Activated CD4-positive, alpha-beta memory T cell treated with anti-CD3 and anti-CD28 coated beads, Interleukin-2, amount 10 ng/mL, durations not matched to agents 7 days and 5 days (primary cell): ENCODE results near the gene RALB. TPM values are rescaled to one million over a fixed set of nuclear protein-coding genes. Genes with fewer than 3 reads are reported as not detected.

ENCODE experiments used
- CTCF ChIA-PET: fragments of 350-600 bp; sonication (Branson Sonifier 250); formaldehyde crosslinking; loops from one replicate; lab custom pipeline; 2021; ENCODE audit warnings: antibody characterized with exemption, inconsistent platforms; lab: Charles Lee
- POLR2A ChIA-PET: fragments of 350-600 bp; sonication (Branson Sonifier 250); formaldehyde crosslinking; loops from one replicate; lab custom pipeline; 2021; ENCODE audit warnings: antibody characterized with exemption; lab: Charles Lee
- DNase-seq: peaks from one replicate; pipeline ENCODE4 v3.0.0-alpha.2; 2020
- H3K27ac Mint-ChIP-seq: one replicate; pipeline ENCODE4 v1.8.0; 2021; ENCODE audit warnings: mild to moderate bottlenecking, mixed read lengths
- H3K27me3 Mint-ChIP-seq: one replicate; pipeline ENCODE4 v1.8.0; 2021; ENCODE audit warnings: mixed read lengths
- H3K36me3 Mint-ChIP-seq: one replicate; pipeline ENCODE4 v1.8.0; 2021; ENCODE audit warnings: low read depth, mixed read lengths
- H3K4me1 Mint-ChIP-seq: one replicate; pipeline ENCODE4 v1.8.0; 2021; ENCODE audit warnings: mixed read lengths
- H3K4me3 Mint-ChIP-seq: one replicate; pipeline ENCODE4 v1.8.0; 2021; ENCODE audit warnings: mild to moderate bottlenecking, mixed read lengths
- H3K9me3 Mint-ChIP-seq: one replicate; pipeline ENCODE4 v1.8.0; 2021; ENCODE audit warnings: mixed read lengths
- total RNA-seq, 2 experiments: library from RNA; stranded (reverse); gene quantifications; one replicate each; pipeline ENCODE4 v1.2.3, GENCODE V29; 2021

Gene RALB
- total RNA-seq, 2 experiments from 2014 or later = 59.2 to 59.3 TPM

DNA sequence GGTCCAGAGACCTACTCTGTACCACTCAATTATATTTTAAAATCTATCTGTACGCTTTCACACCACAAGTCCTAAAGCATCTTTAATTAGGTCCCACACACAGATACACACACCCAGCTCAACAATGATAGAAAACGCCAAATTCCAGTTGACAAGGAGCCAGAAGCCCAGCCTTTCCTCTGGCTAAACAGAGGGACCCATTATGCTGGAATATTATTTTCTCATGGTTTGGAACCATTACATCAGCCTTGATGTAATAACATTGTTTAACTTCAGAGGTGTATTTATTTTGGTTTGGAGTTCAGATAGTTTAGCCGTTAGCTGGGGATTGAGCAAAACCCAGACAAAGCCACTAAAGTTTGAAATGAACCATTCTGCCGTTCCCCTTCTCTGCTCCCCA, 79.3 kb downstream of the RALB start:
- no peaks in the 10 kb centered on the region for H3K36me3 Mint-ChIP-seq
- no peak for DNase-seq
- H3K4me1 Mint-ChIP-seq = no peaks in the 10 kb centered on the region
- POLR2A ChIA-PET = no interaction called here
- H3K9me3 Mint-ChIP-seq = no peaks in the 10 kb centered on the region
- H3K27ac Mint-ChIP-seq = no peak overlapping the region
- H3K4me3 Mint-ChIP-seq = no peak overlapping the region
- CTCF ChIA-PET = interaction anchor here (1.0 kb wide), 1 partner anchor 17 kb away, joined by 4 read pairs; no protein-coding TSS in a partner anchor
- peaks cover 50% of the 10 kb centered on the region for H3K27me3 Mint-ChIP-seq

DNA sequence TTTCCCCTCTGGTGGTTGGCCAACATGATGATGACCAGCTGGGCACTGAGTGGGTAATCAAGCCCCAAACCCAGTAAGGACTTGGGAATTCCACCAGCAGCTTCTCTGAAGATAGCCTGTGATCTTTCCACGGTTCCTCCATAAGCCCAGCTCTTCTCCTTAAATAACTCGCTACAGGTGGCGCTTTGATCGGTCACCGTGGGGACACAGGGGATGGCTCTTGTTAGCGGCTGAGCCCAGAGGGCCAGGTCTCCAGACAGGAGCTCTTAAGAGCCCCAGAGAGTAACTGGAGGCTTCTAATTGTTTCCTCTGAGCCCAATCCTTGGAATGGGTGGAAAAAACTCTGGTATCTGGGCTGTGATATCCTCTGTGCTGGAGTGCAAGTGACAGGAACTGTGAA, 79.7 kb downstream of the RALB start:
- Mint-ChIP-seq H3K9me3 (no peaks in the 10 kb centered on the region), H3K4me3 (no peak overlapping the region), H3K27me3 (peaks cover 53% of the 10 kb centered on the region), H3K4me1 (no peaks in the 10 kb centered on the region), H3K36me3 (no peaks in the 10 kb centered on the region), H3K27ac (no peak overlapping the region)
- POLR2A ChIA-PET = no interaction called here
- DNase-seq = no peak
- CTCF ChIA-PET = interaction anchor here (1.0 kb wide), 1 partner anchor 26 kb away, joined by 3 read pairs; no protein-coding TSS in a partner anchor

DNA sequence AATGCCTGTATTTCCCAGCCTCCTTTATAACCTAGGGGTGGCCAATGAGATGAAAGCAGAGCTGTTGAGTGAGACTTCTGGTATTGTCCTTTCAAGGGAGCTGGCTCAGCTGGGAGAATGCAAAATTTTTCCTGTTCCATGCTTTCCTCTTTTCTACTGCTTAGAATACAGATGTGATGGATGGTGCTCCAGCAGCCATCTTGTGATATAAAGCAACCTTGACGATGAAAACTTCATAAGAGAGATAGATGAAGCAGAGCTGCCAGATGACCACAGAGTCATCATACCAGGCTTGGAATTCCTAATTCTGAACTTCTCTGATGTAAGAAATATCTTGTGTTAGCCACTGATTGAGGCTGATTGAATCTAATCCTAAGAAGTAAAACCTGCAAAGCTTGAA, 81.4 kb downstream of the RALB start:
- Mint-ChIP-seq H3K4me3 (no peak overlapping the region), H3K4me1 (no peaks in the 10 kb centered on the region), H3K9me3 (no peaks in the 10 kb centered on the region), H3K27me3 (peaks cover 61% of the 10 kb centered on the region), H3K36me3 (no peaks in the 10 kb centered on the region), H3K27ac (no peak overlapping the region)
- ChIA-PET CTCF (interaction anchor here (0.6 to 1.6 kb wide), 4 partner anchors 9 to 1493 kb away, joined by 3 to 7 read pairs (median 4); no protein-coding TSS in a partner anchor), POLR2A (no interaction called here)
- no peak for DNase-seq

DNA sequence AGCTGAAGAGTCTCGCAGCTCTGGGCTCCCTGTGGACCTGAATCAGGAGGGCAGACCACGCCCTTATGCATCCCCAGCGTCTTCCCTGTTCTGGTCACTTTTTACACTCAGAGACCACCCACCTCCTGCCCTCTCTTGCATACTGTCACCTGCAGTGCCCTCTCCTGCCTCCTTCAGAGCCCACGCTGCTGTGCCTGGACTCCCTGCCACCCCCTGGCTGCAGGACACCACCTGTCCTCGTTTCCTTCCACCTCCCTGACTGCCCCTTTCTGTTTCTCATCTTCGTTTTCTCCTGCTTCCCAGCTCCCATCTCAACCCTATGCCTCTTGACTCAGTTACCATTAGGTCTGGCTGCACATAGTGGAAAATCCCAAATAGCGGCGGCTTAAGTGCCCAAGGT, 84.1 kb downstream of the RALB start:
- DNase-seq = no peak
- ChIA-PET CTCF (interaction anchor here (1.0 kb wide), 1 partner anchor 162 kb away, joined by 3 read pairs; no protein-coding TSS in a partner anchor), POLR2A (no interaction called here)
- H3K4me3 Mint-ChIP-seq = no peak overlapping the region
- H3K36me3 Mint-ChIP-seq = no peaks in the 10 kb centered on the region
- peaks cover 53% of the 10 kb centered on the region for H3K27me3 Mint-ChIP-seq
- H3K9me3 Mint-ChIP-seq = no peaks in the 10 kb centered on the region
- no peaks in the 10 kb centered on the region for H3K4me1 Mint-ChIP-seq
- no peak overlapping the region for H3K27ac Mint-ChIP-seq

DNA sequence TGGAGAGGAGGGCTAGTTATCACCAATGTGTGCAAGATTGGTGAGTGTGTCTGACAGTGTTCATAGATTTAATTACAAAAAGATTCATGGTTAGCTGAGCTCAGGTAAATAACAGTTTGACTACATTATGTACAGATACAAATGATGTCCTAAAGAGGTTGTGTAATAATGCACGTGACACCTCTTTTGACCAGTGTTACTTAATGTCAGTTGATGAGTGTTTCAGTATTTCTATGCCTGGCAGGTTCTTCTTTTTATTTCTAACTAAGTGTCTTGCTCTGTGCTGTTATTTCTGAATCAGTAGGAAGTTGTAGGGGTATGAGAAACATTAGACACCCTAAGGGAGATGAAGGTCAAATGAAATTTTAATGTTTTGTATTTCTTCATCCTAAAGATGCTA, 85.4 kb downstream of the RALB start:
- no peak for DNase-seq
- Mint-ChIP-seq H3K27ac (no peak overlapping the region), H3K9me3 (no peaks in the 10 kb centered on the region), H3K4me1 (peaks cover 4% of the 10 kb centered on the region), H3K27me3 (peaks cover 54% of the 10 kb centered on the region), H3K36me3 (no peaks in the 10 kb centered on the region), H3K4me3 (no peak overlapping the region)
- CTCF ChIA-PET = no interaction called here
- POLR2A ChIA-PET = no interaction called here

DNA sequence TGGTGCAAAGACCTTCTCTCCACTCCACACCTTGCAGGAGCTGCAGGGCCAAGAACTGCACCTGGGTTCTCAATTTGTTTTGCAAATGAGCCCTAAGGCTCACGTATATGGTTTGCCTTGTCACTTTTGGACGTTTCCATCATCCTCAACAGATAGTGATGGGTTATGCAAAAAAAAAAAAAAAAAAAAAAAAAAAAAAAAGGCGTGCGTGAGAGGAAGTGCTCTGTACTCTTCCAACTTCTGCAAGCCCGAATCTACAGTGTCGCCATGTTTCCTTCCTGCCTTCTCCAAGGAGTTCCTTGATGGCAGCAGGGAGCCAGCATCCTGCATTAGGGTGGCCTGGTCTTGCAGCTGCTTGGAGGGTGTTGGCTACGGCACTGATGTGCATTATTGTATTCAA, 89.3 kb downstream of the RALB start:
- Mint-ChIP-seq H3K36me3 (peaks cover 3% of the 10 kb centered on the region), H3K4me3 (no peak overlapping the region), H3K27ac (no peak overlapping the region), H3K9me3 (no peaks in the 10 kb centered on the region), H3K4me1 (peaks cover 13% of the 10 kb centered on the region), H3K27me3 (peaks cover 46% of the 10 kb centered on the region)
- CTCF ChIA-PET = interaction anchor here (0.9 kb wide), 1 partner anchor 340 kb away, joined by 3 read pairs; no protein-coding TSS in a partner anchor
- POLR2A ChIA-PET = no interaction called here
- DNase-seq = no peak

DNA sequence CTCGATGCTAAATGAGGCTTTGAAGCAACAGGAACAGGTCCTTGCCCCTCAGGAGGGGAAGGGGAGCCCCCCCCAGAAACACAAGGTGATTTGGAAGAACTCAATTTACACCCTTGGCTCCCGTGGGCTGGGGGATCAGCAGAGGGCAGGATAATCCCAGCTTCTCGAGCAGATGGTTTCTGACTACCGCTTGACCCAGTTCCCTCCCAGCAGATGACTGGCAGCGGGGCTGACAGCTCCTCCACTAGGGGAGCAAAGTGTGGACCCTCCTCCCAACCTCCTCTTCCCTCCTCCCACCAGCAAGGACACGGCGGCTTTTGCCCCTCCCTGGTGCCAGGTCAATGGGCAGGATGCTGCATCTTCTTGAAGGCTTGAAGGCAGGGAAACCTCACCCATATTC, 89.8 kb downstream of the RALB start:
- Mint-ChIP-seq H3K9me3 (no peaks in the 10 kb centered on the region), H3K36me3 (peaks cover 3% of the 10 kb centered on the region), H3K27ac (no peak overlapping the region), H3K27me3 (peaks cover 48% of the 10 kb centered on the region), H3K4me3 (no peak overlapping the region), H3K4me1 (peaks cover 17% of the 10 kb centered on the region)
- ChIA-PET CTCF (interaction anchor here (0.9 to 1.9 kb wide), 3 partner anchors 232 to 339 kb away, joined by 3 to 5 read pairs (median 3); no protein-coding TSS in a partner anchor), POLR2A (no interaction called here)
- DNase-seq = no peak

DNA sequence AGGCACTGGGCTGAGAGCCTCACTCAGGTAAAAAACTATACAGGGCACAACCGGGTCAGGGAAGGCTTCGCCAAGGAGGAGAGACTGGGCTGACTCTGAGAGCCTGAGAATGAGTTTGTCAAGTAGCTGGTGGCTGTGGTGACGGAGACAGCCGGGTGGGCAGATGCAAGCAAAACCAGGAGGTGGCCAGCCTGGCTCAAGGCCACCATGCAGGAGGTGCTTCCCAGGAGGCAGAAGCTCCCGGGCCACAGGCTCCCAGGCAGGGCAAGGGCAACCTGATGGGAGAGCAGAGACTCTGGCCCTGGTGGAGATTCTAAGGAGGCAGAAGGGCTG, 90.4 kb downstream of the RALB start:
- ChIA-PET POLR2A (no interaction called here), CTCF (interaction anchor here (0.7 to 1.9 kb wide), 13 partner anchors 9 to 340 kb away, joined by 3 to 8 read pairs (median 3); no protein-coding TSS in a partner anchor)
- DNase-seq = no peak
- H3K9me3 Mint-ChIP-seq = no peaks in the 10 kb centered on the region
- no peak overlapping the region for H3K27ac Mint-ChIP-seq
- H3K4me1 Mint-ChIP-seq = peaks cover 17% of the 10 kb centered on the region
- peaks cover 51% of the 10 kb centered on the region for H3K27me3 Mint-ChIP-seq
- H3K36me3 Mint-ChIP-seq = peaks cover 3% of the 10 kb centered on the region
- no peak overlapping the region for H3K4me3 Mint-ChIP-seq

DNA sequence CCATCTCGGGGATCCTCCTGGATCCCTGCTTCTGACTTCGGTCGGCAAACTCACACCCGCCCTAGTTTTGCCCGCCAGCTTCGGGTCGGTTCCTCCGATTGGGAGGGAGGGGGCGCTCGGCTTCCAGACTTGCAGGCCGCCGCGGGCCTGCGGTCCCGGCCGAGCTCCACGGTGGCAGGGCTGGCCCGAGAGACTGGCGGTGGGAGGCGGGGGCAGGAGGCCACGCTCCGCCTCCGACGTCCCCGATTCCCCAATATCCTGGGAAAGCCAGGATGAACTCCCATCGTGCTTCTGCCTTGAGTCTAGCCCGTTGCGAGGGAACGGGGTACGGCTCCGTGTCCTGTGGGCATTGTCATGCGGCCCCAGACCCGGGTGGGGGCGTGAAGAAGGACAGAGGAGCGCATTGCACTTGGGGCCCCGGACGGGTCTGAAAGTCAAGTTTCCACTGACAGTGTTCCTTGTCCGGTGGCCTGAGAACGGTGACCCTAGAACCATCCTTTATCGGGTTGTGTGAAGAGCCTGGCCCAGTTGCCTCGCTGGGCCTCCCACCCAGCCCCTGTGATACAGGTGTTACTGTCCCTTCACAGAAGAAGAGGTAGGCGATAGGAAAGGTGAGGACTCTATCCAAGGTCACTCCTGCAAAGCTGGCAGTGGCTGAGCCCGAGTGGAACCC, 90.9 kb downstream of the RALB start:
- H3K36me3 Mint-ChIP-seq = peaks cover 3% of the 10 kb centered on the region
- H3K4me1 Mint-ChIP-seq = peaks cover 17% of the 10 kb centered on the region
- peak; percentile 62 for DNase-seq
- ChIA-PET CTCF (interaction anchor here (0.7 to 1.9 kb wide), 13 partner anchors 9 to 339 kb away, joined by 3 to 8 read pairs (median 3); no protein-coding TSS in a partner anchor), POLR2A (interaction anchor here (1.0 kb wide), 1 partner anchor 167 kb away, joined by 3 read pairs; no protein-coding TSS in a partner anchor)
- peaks cover 52% of the 10 kb centered on the region for H3K27me3 Mint-ChIP-seq
- peak overlapping the region; percentile 47 for H3K4me3 Mint-ChIP-seq
- no peaks in the 10 kb centered on the region for H3K9me3 Mint-ChIP-seq
- H3K27ac Mint-ChIP-seq = no peak overlapping the region

Other genes with a start within 250 kb of the RALB start
- gene EPB41L5, start 239.8 kb upstream of the RALB start, total RNA-seq = 1 to 10 TPM; 2.1 to 2.8 TPM
- gene TMEM185B, start 29.5 kb upstream of the RALB start, total RNA-seq = 10 to 100 TPM; 19.2 to 21.8 TPM
- not detected for gene INHBB, start 93.3 kb downstream of the RALB start, total RNA-seq